DMS53 treated with DMSO at 0.1 percent for 48 hours (cell line): ENCODE data around the gene ZFPM1.
"Not testable (repeated sequence)": the region's sequence is repeated elsewhere in the genome, so short reads cannot be mapped to it uniquely, and the experiment has no call there.

Experiments used
- DNase-seq: peaks from one replicate; lab custom pipeline; 2025; ENCODE audit not compliant: unreplicated experiment; lab: John Stamatoyannopoulos, UW

The ZFPM1 gene

DNA sequence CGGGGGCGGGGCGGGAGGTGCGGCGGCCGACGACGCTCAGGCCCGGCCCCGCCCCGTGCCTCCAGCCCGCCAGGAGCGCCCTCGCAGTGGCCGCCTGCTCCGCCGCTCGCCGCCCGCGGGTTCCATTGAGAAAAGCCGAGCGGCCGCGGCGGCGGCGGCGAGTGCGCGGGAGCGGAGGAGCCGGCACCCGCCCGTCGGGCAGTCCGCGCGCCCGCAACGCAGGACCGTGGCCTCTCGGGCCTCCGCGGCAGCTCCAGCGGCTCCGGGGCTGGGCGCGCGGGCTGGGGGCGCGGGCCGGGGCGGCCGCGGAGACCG, at the start of gene ZFPM1:
TSS of gene ZFPM1 (plus strand) at position 64 of the 315 bp plus-strand sequence. CDS start 359 bp downstream, outside the sequence.
- DNase-seq, result no peak

- DNase-seq, result no peak
Observed at GRCh38 chr16:88403794-88404581, 49.1 kb upstream of the ZFPM1 start.

GRCh38 chr16:88404769-88405168, 48.3 kb upstream of the ZFPM1 start:
- DNase-seq, result no peak

DNA sequence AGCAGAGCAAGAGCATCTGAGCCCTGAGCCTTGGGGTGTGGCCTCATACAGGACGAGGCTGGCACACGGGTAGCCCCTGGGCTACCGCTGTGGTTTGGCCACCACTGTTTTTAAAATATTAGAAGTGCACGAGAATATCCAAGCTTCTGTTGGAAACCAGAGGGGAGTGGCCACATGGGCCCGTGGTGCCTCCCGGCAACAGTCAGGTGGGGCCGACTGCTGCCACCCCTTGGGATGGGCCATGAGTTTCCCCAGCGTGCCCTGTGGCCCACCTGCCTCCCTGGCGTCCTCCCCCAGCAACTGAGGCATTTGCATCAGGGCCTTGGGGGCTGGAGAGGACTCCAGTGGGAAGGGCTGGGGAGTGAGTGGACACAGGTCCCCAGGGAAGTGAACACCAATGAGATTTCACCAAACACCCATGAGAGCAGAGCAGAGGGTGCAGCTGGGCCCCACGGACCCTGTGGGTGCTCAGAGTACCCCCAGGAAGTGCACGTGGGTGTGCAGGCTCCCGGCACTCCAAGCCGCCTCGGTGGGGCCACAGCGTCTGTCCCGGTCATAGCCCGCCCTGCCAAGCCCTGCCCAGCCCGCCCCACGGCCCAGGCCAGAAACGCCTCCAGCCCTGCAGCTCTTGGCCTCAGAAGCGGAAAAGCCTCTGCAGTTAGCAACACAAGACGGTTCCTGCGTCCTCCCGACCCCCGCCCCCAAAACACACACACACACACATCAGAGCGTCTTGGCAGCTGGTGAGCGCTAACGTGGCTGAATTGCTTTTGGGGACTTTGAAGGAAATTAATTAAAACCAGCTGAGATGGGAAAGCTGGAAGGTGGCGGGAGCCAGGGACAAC, 47.6 kb upstream of the ZFPM1 start:
- no peak for DNase-seq

GRCh38 chr16:88406096-88407041, 46.7 kb upstream of the ZFPM1 start:
- no peak for DNase-seq

DNA sequence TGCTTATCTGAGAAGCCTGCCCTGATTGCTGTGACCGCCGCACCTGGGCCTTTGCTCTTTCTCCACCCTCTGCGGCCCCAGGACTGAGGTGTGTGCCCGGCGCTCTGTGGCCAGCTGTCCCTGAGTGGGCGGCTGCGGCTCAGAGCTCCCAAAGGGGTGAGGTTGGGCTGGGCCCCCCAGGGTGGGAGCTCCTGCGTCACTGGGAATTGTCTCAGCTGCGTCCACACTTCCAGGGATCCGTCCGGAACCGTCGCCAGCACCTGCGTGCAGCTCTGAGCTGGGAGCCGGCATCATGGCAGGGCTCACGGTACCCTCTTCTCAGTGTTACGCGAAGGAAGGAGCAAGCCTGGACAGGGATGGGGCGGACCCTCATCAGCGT, 46.0 kb upstream of the ZFPM1 start:
- no peak for DNase-seq

DNA sequence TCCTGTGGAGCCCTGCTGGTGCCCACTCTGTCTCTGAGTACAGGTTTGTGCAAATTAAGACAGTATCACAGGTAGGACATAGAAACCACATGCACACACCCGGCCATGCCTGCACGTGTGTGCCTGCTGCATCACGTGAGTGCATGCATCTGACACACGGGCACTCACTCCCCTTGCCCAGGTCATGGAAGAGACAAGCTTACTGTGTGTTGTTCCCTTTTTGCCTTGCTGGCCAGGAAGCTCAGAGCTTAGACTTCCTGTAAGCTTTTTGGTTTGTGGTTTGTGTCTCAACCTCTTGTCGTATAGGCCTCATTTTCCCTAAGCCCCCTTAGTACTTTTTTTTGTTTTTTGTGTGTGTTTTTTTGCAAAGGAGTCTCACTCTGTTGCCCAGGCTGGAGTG, 45.3 kb upstream of the ZFPM1 start:
- no peak for DNase-seq

- DNase-seq, result no peak
Observed at GRCh38 chr16:88408561-88409142, 44.4 kb upstream of the ZFPM1 start.

DNA sequence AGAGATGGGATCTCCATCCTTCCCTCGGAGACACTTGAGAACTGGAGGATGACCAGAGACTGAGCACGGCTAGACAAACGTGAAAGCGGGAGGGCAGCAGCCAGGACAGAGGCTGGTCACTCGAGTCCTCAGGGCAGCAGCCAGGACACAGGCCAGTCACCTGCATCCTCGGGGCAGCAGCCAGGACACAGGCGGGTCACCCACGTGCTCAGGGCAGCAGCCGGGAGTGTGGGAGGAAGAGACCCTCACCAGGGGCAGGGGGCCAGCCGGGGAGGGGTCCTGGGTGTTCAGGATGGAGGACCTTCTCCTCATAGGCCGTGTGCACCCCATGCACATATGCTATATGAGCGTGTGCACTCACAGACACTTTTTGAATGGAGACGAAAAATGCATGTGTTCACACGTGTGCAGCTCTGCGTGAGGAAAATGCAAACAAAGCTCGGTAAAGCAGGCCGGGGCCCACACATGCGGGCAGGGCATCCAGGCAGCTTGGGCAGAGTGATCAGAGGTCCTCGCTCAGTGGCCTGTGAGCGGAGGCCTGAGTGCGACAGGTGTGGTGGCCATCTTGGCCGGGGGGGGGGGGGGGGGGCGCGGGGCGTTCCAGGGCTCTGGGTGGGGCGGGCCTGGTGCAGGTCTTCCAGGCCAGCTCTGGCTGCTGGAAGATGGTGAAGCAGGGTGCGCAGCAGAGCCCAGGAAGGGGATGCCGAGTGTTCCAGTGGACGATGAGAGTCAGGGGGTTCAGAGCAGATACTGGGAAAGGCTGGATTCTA, 43.6 kb upstream of the ZFPM1 start:
- DNase-seq, result no peak

GRCh38 chr16:88410297-88410968, 42.6 kb upstream of the ZFPM1 start:
- not testable (repeated sequence) for DNase-seq

DNA sequence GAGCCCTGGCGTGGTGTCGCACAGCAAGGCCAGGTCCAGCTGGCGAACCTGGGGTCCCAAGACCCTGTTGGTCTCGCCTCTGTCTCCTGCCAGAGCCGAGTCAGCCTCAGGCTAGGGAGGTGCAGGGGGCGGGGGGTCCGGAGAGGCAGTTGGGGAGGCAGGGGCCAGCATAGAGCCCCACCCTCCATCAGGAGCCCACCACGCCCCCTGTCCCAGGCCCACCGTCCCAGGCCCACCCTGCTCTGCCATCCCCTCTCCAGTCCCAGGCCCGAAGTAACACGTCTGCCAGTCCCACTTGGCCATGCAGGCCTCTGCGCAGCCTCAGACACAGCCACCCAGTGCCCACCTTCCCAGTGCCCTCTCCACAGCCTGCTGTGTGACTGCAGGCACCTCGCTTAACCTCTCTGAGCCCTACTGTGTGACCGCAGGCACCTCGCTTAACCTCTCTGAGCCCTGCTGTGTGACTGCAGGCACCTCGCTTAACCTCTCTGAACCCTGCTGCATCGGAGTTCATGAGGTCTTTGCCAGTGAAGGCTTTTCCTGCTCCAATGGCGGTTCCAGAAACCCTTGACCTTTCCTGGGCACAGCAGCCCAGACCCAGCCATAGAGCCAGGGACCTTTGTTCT, 41.0 kb upstream of the ZFPM1 start:
- no peak for DNase-seq

DNA sequence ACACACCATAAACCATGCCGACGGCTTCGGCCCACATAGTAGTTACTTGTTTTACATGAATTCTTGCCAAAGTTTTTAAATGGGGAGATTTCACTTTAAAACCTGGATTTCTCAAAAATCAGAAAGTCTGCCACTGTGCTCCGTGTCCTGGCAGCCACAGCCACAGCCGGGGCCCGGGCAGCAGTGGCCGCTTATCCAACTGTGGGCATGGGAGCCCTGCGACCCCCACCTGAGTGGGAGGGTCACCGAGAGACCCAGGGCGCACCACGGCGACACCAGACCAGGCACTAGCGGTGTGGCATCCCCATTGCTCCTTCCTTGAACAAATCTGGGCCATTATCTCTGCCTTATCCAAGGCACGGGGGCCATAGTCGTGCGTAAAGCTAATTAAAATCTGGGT, 40.3 kb upstream of the ZFPM1 start:
- no peak for DNase-seq

DNA sequence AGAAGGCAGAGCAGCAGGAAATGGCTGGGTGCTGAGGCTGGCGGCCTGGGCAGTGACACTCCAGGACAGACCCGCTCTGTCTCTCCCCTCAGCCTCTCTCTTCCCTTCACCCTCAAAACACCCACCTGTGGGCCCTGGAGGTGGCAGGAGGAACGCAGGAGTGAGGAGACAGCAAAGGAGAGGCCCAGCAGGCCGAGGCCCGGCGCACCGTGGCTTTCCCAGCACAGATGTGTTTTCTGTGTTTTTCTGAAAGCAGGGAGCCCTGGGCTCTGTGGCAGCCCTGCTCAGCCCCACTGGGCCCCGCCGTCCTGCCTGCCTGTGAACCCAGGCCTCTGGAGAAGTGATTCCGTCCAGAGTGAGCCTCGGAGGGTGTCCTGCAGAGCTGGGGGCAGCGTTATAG, 39.8 kb upstream of the ZFPM1 start:
- no peak for DNase-seq

GRCh38 chr16:88413631-88414030, 39.4 kb upstream of the ZFPM1 start:
- DNase-seq, result no peak

DNA sequence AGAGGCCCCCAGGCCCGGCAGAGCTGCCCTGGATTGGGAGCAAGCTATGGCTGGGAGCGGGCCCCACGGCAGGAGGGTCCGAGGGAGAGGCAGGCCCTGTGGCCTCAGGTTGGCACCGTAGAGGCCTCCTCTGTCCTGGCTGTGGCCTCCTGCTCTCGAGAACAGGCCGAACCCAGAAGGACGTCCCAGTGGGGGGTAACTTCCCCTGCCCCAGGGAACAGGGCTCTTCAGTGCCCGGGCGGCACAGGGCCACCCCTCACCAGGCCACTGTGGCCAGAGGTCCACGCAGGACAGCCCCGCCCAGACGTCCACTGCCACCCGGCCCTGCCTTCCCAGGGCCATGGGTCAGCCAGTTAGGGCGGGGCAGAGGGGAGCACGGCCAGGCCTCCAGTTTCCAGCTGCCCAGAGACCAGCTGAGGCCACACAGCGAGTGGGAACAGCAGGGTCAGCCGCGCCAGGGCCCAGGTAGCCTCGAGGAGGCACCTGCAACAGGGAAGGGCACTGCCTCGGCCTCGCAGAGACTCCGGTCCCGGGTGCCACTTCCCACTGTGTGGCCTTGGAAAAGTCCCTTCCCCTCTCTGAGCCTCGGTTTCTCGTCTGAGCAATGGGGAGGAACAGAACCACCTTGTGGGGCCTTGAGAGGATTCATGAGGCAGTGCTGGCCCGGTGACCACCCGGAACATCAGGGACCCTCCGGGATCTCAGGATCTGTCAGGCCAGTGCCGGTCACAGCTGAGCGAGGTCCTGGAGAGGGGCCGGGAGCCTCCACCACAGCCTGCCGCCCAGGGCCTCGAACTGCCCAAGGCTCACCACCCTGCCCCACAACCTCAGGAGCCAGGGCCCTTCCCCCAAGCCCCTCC, 38.3 kb upstream of the ZFPM1 start:
- DNase-seq, result no peak

GRCh38 chr16:88415381-88415705, 37.7 kb upstream of the ZFPM1 start:
- DNase-seq, result no peak

DNA sequence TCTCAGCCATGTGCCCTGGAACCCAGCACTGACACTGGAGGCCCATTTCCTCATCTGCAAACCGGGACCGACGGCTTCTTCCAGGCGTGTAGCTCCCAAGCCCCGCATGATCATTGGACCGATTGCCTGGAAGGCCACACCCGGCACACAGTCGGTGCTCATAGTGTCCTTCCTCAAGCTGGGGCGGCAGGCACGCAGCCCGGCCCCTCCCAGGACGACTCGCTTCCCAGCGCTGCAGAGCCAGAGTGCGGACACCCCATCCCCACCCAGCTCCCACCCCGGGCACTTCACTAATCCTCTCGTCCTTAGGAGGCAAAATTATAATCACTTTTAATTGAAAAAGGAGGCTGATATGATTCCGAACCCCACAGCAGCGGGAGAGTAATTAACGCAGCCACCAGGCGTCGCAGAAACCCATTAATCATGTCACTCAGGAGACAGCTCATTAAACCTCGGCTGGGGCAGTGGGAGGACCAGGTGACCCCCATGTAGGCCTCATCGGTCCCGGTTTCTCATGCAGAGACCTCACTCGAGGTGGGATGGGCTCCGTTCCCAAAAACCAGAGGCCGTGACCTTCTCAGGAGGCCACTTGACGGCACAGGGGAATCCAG, 37.3 kb upstream of the ZFPM1 start:
- no peak for DNase-seq

DNA sequence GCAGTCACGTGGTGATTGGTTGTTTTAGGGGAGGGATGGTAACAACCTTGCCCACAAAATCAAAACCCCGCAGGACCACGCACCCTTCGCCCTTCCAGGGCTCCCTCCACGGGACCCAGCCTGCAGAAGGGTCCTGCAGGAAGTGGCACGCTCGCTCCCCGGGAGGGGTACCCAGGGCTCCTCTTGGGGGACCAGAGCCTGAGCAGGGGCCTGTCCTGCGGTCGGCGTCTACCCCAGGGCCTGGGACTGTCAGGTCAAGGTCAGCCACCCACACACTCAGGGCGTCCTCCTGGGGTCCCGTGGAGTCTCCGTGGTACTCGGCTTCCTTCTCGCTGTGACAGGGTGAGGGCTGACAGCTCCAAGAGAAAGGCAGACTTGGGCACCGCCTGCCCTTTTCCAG, 36.4 kb upstream of the ZFPM1 start:
- no peak for DNase-seq
